ENCODE results near the gene MTG1. TPM values are rescaled to one million over a fixed set of nuclear protein-coding genes. Genes with fewer than 3 reads are reported as not detected.

MTG1 gene
- total RNA-seq, 5 donors from 2014 or later (not counting 1 experiment from before 2014, with no cell fraction given) = 46.7 to 79.3 (median 69.4) TPM

GRCh38 chr10:133442191-133442966, 48.4 kb downstream of the MTG1 start:
- Mint-ChIP-seq H3K27ac (peak overlapping the region; percentile 76 to 79), H3K4me1 (peaks cover 18 to 39% (median 27%) of the 10 kb centered on the region in 3 donors), H3K27me3 (peaks cover under 1 to 3% of the 10 kb centered on the region in 2 donors), H3K9me3 (peaks cover 5 to 8% (median 7%) of the 10 kb centered on the region in 3 donors), H3K4me3 (peak overlapping the region; percentile 16 to 62 (median 21)), H3K36me3 (peaks cover 5% of the 10 kb centered on the region)
- H3K4me1 ChIP-seq (ENCODE audit: control insufficient read depth in 1 of 2, extremely low read depth in 1 of 2, insufficient read depth in 2 of 2, low read length in 2 of 2) = peaks cover 0 to 41% of the 10 kb centered on the region in 2 experiments
- WGBS (ENCODE audit: insufficient coverage) = 49% methylated on average over 22 of the region's 23 CpGs
- H3K4me3 ChIP-seq (ENCODE audit: control insufficient read depth in 1 of 2, extremely low read depth in 1 of 2, low read length in 1 of 2) = peak overlapping the region in 1 of 2 donors; percentile 37
- DNase-seq = peak in 4 of 35 experiments; percentile 9 to 20 (median 16)
- peak; percentile 28 to 84 (median 50) for ATAC-seq (replicated peaks in 1 of 4)
- ChIA-PET POLR2A (no interaction called here), CTCF (no interaction called here)
- peaks cover 0 to 23% of the 10 kb centered on the region in 2 experiments for H3K27me3 ChIP-seq (replicated peaks in 1 of 2; ENCODE audit: control insufficient read depth in 2 of 2, extremely low read depth in 1 of 2, insufficient read depth in 2 of 2, low read length in 1 of 2)
- H3K9me3 ChIP-seq = peaks cover 5% of the 10 kb centered on the region
- no peaks in the 10 kb centered on the region for H3K36me3 ChIP-seq (ENCODE audit: control insufficient read depth in 2 of 2, extremely low read depth in 1 of 2, insufficient read depth in 1 of 2, low read length in 1 of 2)
- peak overlapping the region; percentile 17 for H3K27ac ChIP-seq (ENCODE audit: low read length)

- Mint-ChIP-seq H3K4me3 (peak overlapping the region in 1 of 3 donors; percentile 16), H3K36me3 (peaks cover 14% of the 10 kb centered on the region), H3K27me3 (peaks cover 0 to 3% of the 10 kb centered on the region in 2 donors), H3K9me3 (peaks cover 10 to 17% (median 14%) of the 10 kb centered on the region in 3 donors), H3K4me1 (peaks cover 13 to 34% (median 21%) of the 10 kb centered on the region in 3 donors), H3K27ac (peak overlapping the region; percentile 76 to 79)
- no peak overlapping the region for H3K27ac ChIP-seq (ENCODE audit: low read length)
- no peaks in the 10 kb centered on the region for H3K36me3 ChIP-seq (ENCODE audit: control insufficient read depth in 2 of 2, extremely low read depth in 1 of 2, insufficient read depth in 1 of 2, low read length in 1 of 2)
- ChIA-PET POLR2A (no interaction called here), CTCF (no interaction called here)
- peaks cover 0 to 37% of the 10 kb centered on the region in 2 experiments for H3K4me1 ChIP-seq (ENCODE audit: control insufficient read depth in 1 of 2, extremely low read depth in 1 of 2, insufficient read depth in 2 of 2, low read length in 2 of 2)
- H3K27me3 ChIP-seq (replicated peaks in 1 of 2; ENCODE audit: control insufficient read depth in 2 of 2, extremely low read depth in 1 of 2, insufficient read depth in 2 of 2, low read length in 1 of 2) = peaks cover 0 to 20% of the 10 kb centered on the region in 2 experiments
- peak in 1 of 35 experiments; percentile 12 for DNase-seq
- no peak overlapping the region for H3K4me3 ChIP-seq (ENCODE audit: control insufficient read depth in 1 of 2, extremely low read depth in 1 of 2, low read length in 1 of 2)
- ATAC-seq (replicated peaks in 1 of 4) = no peak
- peaks cover 12% of the 10 kb centered on the region for H3K9me3 ChIP-seq
- 89% methylated on average over 14 of the region's 16 CpGs for WGBS (ENCODE audit: insufficient coverage)
Measured at GRCh38 chr10:133442967-133443924, 49.3 kb downstream of the MTG1 start.

GRCh38 chr10:133444342-133445267, 50.6 kb downstream of the MTG1 start:
- ChIA-PET POLR2A (no interaction called here), CTCF (no interaction called here)
- ATAC-seq (replicated peaks in 1 of 4) = no peak
- Histone ChIP-seq H3K27me3 (replicated peaks in 1 of 2; ENCODE audit: control insufficient read depth in 2 of 2, extremely low read depth in 1 of 2, insufficient read depth in 2 of 2, low read length in 1 of 2) (peaks cover 0 to 20% of the 10 kb centered on the region in 2 experiments), H3K4me3 (ENCODE audit: control insufficient read depth in 1 of 2, extremely low read depth in 1 of 2, low read length in 1 of 2) (no peak overlapping the region), H3K27ac (ENCODE audit: low read length) (no peak overlapping the region), H3K36me3 (ENCODE audit: control insufficient read depth in 2 of 2, extremely low read depth in 1 of 2, insufficient read depth in 1 of 2, low read length in 1 of 2) (no peaks in the 10 kb centered on the region), H3K9me3 (peaks cover 17% of the 10 kb centered on the region), H3K4me1 (ENCODE audit: control insufficient read depth in 1 of 2, extremely low read depth in 1 of 2, insufficient read depth in 2 of 2, low read length in 2 of 2) (peaks cover 0 to 31% of the 10 kb centered on the region in 2 experiments)
- Mint-ChIP-seq H3K4me1 (peaks cover 5 to 24% (median 12%) of the 10 kb centered on the region in 3 donors), H3K27me3 (peaks cover 3 to 5% of the 10 kb centered on the region in 2 donors), H3K36me3 (peaks cover 22% of the 10 kb centered on the region), H3K4me3 (no peak overlapping the region), H3K9me3 (peaks cover 16 to 29% (median 20%) of the 10 kb centered on the region in 3 donors), H3K27ac (no peak overlapping the region)
- 64% methylated on average over 5 of the region's 12 CpGs for WGBS (ENCODE audit: insufficient coverage)
- DNase-seq = no peak

GRCh38 chr10:133445268-133445732, 51.3 kb downstream of the MTG1 start:
- CTCF ChIA-PET = no interaction called here
- no peak overlapping the region for H3K27ac Mint-ChIP-seq
- H3K36me3 ChIP-seq (ENCODE audit: control insufficient read depth in 2 of 2, extremely low read depth in 1 of 2, insufficient read depth in 1 of 2, low read length in 1 of 2) = no peaks in the 10 kb centered on the region
- 96% methylated on average over 18 of the region's 22 CpGs for whole genome bisulfite sequencing (ENCODE audit: insufficient coverage)
- no peak for DNase-seq
- H3K4me3 Mint-ChIP-seq = no peak overlapping the region
- peaks cover 17% of the 10 kb centered on the region for H3K9me3 ChIP-seq
- H3K9me3 Mint-ChIP-seq = peaks cover 16 to 30% (median 20%) of the 10 kb centered on the region in 3 donors
- no peak for ATAC-seq (replicated peaks in 1 of 4)
- POLR2A ChIA-PET = no interaction called here
- peaks cover 3 to 5% of the 10 kb centered on the region in 2 donors for H3K27me3 Mint-ChIP-seq
- peaks cover 22% of the 10 kb centered on the region for H3K36me3 Mint-ChIP-seq
- no peak overlapping the region for H3K4me3 ChIP-seq (ENCODE audit: control insufficient read depth in 1 of 2, extremely low read depth in 1 of 2, low read length in 1 of 2)
- H3K4me1 ChIP-seq (ENCODE audit: control insufficient read depth in 1 of 2, extremely low read depth in 1 of 2, insufficient read depth in 2 of 2, low read length in 2 of 2) = peaks cover 0 to 30% of the 10 kb centered on the region in 2 experiments
- H3K27me3 ChIP-seq (replicated peaks in 1 of 2; ENCODE audit: control insufficient read depth in 2 of 2, extremely low read depth in 1 of 2, insufficient read depth in 2 of 2, low read length in 1 of 2) = peaks cover 0 to 20% of the 10 kb centered on the region in 2 experiments
- H3K27ac ChIP-seq (ENCODE audit: low read length) = no peak overlapping the region
- H3K4me1 Mint-ChIP-seq = peaks cover 5 to 22% (median 12%) of the 10 kb centered on the region in 3 donors

GRCh38 chr10:133445751-133446708, 52.1 kb downstream of the MTG1 start:
- DNase-seq = no peak
- no peak overlapping the region for H3K4me3 ChIP-seq (ENCODE audit: control insufficient read depth in 1 of 2, extremely low read depth in 1 of 2, low read length in 1 of 2)
- 72% methylated on average over 50 of the region's 80 CpGs for WGBS (ENCODE audit: insufficient coverage)

More at GRCh38 chr10:133445751-133446708, 52.1 kb downstream of the MTG1 start:
- Histone ChIP-seq H3K27ac (ENCODE audit: low read length) (no peak overlapping the region), H3K4me1 (ENCODE audit: control insufficient read depth in 1 of 2, extremely low read depth in 1 of 2, insufficient read depth in 2 of 2, low read length in 2 of 2) (peaks cover 0 to 22% of the 10 kb centered on the region in 2 experiments), H3K9me3 (peaks cover 17% of the 10 kb centered on the region), H3K36me3 (ENCODE audit: control insufficient read depth in 2 of 2, extremely low read depth in 1 of 2, insufficient read depth in 1 of 2, low read length in 1 of 2) (no peaks in the 10 kb centered on the region), H3K27me3 (replicated peaks in 1 of 2; ENCODE audit: control insufficient read depth in 2 of 2, extremely low read depth in 1 of 2, insufficient read depth in 2 of 2, low read length in 1 of 2) (peaks cover 0 to 15% of the 10 kb centered on the region in 2 experiments)
- peaks cover 16 to 30% (median 20%) of the 10 kb centered on the region in 3 donors for H3K9me3 Mint-ChIP-seq
- POLR2A ChIA-PET = no interaction called here
- H3K36me3 Mint-ChIP-seq = peaks cover 22% of the 10 kb centered on the region
- H3K4me1 Mint-ChIP-seq = peaks cover 5 to 21% (median 12%) of the 10 kb centered on the region in 3 donors
- no peak for ATAC-seq (replicated peaks in 1 of 4)
- H3K27ac Mint-ChIP-seq = no peak overlapping the region
- peaks cover 3 to 5% of the 10 kb centered on the region in 2 donors for H3K27me3 Mint-ChIP-seq
- CTCF ChIA-PET = no interaction called here
- no peak overlapping the region for H3K4me3 Mint-ChIP-seq

Measured in T-cell (primary cell).